GM19099 (cell line): ENCODE data around the gene PVALB.

ENCODE experiments used
- POLR2A ChIP-seq: IDR thresholded peaks from 3 replicates; pipeline ENCODE4 v1.6.1; 2011; ENCODE audit warnings: low read depth; ENCODE audit not compliant: insufficient read length; ENCODE audit errors: extremely low read depth

Gene PVALB

DNA sequence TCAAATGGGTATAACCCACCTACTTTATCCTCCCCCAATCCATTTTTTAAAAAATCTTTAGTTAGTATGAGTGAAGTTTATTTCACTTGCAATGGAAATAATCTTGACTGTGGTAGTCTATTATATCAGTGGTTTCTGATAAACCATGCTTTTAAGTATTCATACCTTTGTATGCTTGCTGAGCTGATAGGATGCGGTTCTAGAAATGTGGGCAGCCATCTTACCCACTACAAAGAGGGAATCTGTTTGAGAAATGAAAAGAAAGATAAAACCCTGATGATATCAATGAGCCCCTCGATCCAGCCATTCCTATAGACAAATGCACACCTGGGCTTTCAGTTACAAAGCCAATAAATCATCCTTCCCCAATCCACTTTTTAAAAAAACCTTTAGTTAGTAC lies 13.8 kb upstream of the PVALB start:
- no peak for TF ChIP-seq POLR2A

DNA sequence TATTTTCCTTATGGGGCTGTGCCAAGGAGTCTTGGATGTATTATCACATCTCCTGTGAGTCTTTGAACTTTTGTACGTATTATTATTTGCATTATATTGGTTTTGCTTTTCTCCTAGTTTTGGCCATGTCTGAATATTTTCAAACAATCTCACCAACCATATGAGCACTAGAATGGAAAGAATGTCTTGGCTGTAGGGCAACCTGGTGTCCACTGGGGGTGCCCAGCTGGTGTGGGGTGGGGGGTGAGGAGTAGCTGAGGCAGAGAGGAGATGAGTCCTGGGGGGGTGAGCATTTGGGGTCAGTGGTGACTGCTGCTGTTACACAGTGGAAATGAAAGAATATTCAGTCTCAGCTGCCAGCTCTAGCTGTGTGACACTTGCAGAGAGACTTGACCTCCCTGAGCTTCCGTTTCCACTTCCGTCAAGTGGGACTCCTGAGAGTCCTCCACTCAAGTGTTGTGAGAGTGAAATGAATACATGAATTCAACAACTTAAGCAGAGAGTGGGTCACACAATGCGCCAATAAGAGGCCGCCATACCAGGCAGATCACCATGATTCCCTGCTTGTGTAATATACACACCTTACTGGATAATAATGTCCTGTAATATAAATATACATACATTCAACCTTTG lies 12.7 kb upstream of the PVALB start:
- TF ChIP-seq POLR2A = no peak

DNA sequence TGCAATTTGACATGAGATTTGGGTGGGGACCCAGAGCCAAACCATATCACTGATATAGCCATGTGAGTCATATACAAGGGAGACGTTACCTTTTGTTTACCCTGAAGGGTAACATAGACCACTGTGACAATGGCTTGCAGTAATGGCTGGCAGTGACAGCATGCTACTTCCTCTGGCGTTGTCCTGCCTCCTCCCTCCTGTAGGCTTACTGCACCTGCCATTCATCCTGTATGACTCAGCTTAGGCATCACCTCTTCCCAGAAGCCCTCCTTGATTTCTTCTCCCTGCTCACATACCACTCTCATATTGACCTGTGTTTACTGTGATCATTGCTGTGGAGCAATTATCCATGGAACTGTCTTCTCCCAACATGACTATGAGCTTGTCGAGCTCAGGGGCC lies 12.0 kb upstream of the PVALB start:
- TF ChIP-seq POLR2A = no peak

DNA sequence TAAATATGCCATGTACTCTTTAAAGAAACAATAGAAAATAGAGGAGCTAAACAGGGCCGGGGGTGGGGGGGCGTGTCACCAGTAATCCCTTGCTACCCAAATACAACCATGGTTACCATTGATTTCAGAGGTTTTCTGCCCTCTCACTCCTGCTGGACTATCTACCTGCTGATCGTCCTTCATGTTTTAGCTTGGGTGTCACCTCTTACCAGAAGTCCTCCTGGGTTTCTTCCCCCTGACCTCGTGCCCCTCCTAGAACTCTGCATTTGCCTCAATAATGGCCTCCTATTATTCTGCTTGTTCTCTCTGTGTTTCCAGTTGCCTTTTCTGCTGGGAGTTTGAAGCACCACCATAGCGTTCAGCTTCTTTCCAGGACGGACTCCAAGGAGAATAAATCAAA lies 9.4 kb upstream of the PVALB start:
- no peak for TF ChIP-seq POLR2A

DNA sequence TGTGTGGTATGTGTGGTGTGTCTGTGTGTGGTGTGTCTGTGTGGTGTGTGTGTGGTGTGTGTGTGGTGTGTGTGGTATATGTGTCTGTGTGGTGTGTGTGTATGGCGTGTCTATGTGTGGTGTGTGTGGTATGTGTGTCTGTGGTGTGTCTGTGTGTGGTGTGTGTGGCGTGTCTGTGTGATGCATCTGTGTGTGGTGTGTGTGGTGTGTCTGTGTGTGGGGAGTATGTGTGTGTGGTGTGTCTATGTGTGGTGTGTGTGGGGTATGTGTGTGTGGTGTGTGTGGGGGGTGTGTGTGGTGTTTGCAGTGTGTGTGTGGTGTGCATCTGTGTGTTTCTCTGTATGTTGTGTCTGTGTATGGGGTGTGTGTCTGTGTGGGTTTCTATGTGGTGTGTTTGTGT lies 7.8 kb upstream of the PVALB start:
- TF ChIP-seq POLR2A = no peak

DNA sequence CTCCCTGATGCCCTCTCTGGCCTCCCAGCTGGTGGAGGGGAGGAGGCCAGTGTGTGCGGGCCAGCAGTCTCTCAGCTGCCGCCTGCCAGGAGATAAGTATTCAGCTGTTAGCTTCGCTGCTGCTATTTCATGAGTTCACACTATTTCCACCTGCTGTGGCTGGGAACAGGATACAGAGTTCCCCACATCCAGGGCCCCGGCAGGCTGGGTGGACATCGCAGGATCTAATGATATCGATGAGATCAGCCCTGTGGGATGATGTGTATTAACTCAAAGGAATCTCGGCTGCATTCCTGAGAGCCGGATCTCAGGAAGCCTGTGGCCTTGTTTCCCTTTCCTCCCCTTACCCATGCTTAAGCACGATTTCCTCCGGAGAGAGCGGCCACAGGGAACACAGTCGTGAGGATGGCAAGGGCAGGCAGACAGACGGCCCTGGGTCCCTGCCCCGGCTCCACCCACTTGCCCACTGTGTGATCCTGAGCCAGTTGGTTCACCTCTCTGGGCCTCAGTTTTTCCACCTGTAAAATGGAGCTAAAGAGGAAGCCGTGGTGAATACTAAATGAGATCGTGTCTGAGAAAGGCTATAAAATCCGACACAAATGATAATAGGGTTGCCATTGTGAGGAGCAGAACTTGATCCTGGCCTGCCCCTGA lies 6.5 kb upstream of the PVALB start:
- TF ChIP-seq POLR2A = no peak

DNA sequence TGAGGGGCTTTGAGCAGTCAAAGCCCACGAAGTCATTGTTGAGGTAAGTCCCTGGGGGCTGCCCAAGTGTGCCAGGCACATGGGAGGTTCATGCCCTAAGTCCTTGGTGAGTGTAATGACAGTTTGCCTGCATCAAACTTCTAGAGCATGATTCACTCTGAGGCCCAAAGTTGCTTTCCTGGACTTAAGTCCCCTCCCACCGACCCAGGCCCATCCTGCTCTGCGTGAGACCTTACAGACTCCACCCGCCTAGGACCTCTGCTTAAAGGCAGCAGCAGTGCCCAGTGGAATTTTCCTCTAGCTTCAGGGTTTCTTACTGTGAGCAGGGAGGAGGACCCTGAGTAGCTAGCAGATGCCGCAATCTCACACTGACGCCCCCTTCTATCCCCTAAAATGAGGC lies 5.7 kb upstream of the PVALB start:
- no peak for TF ChIP-seq POLR2A

DNA sequence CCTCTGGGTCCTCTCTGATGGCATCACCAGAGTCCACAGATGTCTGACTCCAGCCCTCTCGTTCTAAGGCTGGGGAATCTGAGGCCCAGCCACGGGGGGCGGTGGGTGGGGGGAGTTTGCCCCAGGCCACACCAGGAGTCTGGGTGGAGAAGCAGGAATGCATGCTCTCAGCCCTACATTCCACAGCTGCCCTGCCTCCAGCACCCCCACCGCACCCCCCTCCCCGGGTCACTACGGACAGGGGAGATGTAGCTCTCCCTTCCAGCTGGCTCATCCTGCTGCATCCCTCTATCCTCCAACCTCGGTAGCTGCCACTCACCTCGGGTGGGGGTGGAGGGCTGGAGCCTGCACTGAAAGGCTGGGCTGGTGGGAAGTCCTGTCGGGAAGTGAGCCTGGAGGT lies 2.3 kb upstream of the PVALB start:
- no peak for TF ChIP-seq POLR2A

DNA sequence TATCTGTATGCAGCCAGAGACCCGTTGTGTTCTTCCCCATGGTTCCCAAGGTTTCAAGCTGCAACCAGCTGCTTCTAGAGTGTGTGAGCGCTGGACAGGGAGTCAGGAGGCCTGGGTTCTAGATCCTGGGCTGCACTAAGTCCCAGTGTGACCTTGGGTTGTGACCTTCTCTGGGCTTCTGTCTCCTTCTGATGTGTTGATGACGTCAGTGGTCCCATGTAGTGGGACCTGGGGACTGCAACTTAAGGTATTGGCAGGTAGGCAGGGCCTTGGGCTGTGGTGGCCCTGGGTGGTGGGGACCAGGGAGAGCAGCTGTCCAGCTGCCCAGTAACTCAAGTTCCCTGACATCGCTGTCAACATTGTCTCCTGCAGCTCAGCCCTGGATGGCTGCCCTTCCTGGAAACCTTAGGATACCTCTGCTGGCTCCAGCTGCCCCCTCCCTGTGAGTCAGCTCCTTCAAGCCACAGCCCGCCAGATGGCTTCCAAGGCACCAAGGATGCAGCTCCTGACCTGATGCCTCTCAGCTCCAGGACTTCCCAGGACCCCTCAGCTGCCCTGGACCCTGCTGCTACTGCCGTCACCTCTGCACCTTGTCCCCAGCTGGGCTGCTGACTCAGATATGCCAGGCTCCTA lies 1.3 kb upstream of the PVALB start:
- TF ChIP-seq POLR2A = no peak

DNA sequence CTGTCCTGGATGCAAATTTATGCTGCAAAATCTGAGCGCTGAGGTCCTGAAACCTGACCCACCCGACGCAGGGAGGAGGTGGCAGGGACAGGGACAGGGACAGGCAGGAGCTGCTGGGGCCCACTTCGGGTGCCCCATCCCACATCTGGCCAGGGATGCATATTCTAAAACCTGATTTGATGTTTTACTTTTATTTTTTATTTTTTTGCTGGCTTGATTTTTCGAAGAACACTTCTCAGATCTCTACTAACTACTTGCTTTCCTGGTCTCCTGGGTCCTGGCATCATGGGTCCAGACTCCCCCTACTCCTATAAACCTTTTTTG lies 652 bp upstream of the PVALB start:
- no peak for TF ChIP-seq POLR2A

DNA sequence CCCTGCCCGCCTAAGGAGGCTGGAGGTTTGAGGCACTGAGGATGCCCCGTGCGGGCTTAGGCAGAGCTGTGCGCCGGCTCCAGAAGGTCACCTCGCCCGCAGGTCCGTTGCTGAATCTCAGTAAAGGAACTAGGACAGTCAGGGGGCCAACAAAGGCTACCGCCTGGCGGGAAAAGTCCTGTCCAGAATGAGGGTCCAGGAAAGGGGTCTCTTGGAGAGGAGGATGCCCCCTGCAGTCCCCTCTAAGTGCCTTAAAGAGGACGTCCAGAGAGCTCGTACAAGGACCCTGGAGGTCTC lies 548 bp downstream of the PVALB start:
- no peak for TF ChIP-seq POLR2A

DNA sequence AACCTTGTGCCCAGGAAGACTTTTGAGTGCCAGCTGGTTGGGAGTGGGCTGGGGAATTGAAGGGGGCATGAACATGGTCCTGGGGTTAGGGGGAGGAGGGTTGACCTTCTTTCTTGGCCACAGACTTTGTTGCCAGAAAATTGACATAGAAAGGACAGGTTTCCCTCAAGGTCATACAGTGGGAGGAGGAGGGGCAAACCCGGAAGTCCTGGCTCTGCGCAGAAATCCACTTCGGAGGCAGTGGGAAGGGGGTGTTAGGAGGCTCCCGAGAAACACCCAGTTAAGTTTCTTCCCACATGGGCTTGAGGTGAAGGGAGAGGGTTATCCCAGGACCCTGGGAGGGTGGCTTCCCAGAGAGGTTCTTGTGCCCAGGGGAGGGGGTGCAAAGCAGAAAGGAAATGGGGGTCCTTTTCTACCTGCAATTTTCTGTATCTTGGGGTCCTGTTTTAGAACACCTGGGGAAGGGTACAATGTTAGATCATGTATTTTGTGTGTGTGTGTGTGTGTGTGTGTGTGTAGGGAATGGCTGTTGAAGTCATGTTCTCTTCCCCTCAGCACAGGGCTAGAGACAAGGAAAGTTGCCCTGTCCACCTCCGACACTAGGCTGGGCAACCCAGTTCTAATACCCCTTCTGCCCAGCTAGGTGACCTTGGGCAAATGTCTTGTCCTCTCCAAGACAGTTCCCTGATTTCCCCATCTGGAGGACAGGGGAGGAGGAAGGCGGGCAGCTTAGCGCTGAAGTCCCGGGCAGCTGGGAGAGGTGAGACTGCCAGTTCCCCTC lies 1.1 kb downstream of the PVALB start:
- TF ChIP-seq POLR2A = no peak

DNA sequence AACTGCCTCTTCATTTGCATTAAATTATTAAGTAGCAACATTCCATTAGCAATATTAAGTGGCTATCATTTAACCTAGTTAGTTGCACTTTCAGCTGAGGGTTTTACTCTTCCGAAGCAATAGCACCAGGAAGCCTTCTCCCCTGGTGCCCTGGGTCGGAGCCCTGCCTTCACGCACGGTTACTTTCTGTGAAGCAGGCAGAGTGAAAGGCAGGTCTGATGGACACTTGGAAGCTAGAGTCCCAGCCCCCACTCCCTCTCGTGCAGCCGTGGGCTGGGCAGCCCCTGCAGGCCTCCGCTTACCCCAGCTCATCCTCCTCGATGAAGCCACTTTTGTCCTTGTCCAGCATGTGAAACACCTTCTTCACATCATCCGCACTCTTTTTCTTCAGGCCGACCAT lies 2.0 kb downstream of the PVALB start:
- no peak for TF ChIP-seq POLR2A

DNA sequence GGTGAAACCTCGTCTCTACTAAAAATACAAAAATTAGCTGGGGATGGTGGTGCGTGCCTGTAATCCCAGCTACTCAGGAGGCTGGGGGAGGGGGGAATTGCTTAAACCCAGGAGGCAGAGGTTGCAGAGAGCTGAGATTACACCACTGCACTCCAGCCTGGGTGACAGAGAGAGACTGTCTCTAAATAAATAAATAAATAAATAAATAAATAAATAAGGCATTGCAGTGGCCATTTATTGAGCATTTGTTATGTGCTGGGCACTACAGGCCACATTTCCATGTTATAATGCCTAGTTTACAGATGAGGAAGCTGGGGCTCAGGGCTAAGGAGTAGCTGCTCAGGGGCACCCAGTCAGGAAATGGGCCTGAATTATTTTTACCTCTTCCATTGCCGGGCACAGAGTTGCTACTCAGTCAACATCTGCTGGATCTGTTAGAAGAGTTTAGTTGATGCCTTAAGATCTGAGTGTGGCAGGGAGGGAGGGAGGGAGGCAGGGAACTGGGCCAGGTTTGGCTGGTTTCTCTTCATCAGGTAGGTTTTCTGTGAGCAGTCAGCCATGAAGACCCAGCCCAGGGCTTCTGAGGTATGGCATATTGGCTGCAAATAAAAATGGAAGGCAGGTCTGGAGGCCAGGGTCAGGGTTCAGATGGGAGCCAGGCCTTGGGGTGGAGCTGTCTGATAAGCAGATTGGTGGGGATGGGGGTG lies 5.6 kb downstream of the PVALB start:
- TF ChIP-seq POLR2A = no peak

DNA sequence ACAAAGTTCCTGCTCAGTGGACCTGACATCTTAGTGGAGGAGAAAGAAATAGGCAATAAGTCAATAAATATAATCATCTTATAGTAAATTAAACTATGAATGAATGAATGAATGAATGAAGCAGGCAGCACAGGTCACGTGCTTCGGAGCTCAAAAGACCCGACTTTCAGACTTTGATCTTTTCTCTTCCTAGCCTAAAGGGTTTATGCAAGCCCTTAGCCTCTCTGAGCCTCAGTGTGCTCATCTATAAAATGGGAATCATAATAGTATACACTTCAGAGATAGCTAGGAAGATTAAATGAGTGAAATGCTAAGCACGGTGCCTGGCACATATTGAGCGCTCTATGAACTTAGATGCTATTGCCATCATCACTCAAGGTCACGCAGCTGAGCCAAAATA lies 7.5 kb downstream of the PVALB start:
- TF ChIP-seq POLR2A = no peak
